GM21737 (cell line): ENCODE measurements around the gene SLN.

Experiments
- ATAC-seq: cut with Tn5 transposase; IDR thresholded peaks from one replicate; pipeline ENCODE4 v1.9.1; 2021; ENCODE audit warnings: mild to moderate bottlenecking, moderate library complexity; ENCODE audit not compliant: unreplicated experiment

Gene SLN

GRCh38 chr11:107719557-107720302, 7.9 kb upstream of the SLN start:
- no peak for ATAC-seq

- no peak for ATAC-seq
These were observed 7.2 kb upstream of the SLN start for GRCh38 chr11:107719073-107719472.

- ATAC-seq: no peak
These were observed 5.2 kb upstream of the SLN start for GRCh38 chr11:107716884-107717532.

GRCh38 chr11:107713009-107713408, 1.2 kb upstream of the SLN start:
- no peak for ATAC-seq

- ATAC-seq: no peak
These were observed 1.6 kb downstream of the SLN start for GRCh38 chr11:107710301-107710700.

GRCh38 chr11:107708792-107709191, 3.1 kb downstream of the SLN start:
- no peak for ATAC-seq

- no peak for ATAC-seq
These were observed 4.0 kb downstream of the SLN start for GRCh38 chr11:107707807-107708206.

GRCh38 chr11:107707215-107707671, 4.6 kb downstream of the SLN start:
- no peak for ATAC-seq

GRCh38 chr11:107706531-107706930, 5.3 kb downstream of the SLN start:
- no peak for ATAC-seq

- no peak for ATAC-seq
These were observed 6.8 kb downstream of the SLN start for GRCh38 chr11:107705027-107705426.

GRCh38 chr11:107704451-107704850, 7.4 kb downstream of the SLN start:
- no peak for ATAC-seq

- ATAC-seq: no peak
These were observed 9.1 kb downstream of the SLN start for GRCh38 chr11:107702723-107703122.

GRCh38 chr11:107702109-107702660, 9.7 kb downstream of the SLN start:
- no peak for ATAC-seq

GRCh38 chr11:107699371-107700285, 12.2 kb downstream of the SLN start:
- ATAC-seq: no peak

- no peak for ATAC-seq
These were observed 14.6 kb downstream of the SLN start for GRCh38 chr11:107697291-107697690.

GRCh38 chr11:107696140-107696539, 15.7 kb downstream of the SLN start:
- ATAC-seq: no peak

- no peak for ATAC-seq
These were observed 16.4 kb downstream of the SLN start for GRCh38 chr11:107695446-107695845.

- ATAC-seq: no peak
These were observed 20.7 kb downstream of the SLN start for GRCh38 chr11:107691000-107691750.

- no peak for ATAC-seq
These were observed 22.3 kb downstream of the SLN start for GRCh38 chr11:107689317-107690202.
